ENCODE results near the gene AMACR.
"Not testable (repeated sequence)": the region's sequence is repeated elsewhere in the genome, so short reads cannot be mapped to it uniquely, and the experiment has no call there.

The AMACR gene

DNA sequence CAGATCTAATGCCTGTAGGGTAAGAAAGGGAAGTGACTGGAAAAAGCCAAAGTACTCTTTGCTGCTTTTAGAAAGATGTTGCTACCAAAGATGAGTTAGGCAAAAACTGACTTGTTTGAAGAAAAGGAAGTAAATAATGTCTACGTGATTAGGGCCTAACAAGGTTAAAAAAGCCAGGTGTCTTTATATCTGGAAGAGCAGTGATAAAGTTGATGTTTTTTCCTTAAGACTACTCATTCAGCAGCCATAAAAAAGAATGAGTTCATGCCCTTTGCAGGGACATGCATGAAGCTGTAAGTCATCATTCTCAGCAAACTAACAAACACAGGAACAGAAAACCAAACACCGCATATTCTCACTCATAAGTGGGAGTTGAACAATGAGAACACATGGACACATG, 13.5 kb upstream of the AMACR start:
- no peak overlapping the region for H3K27ac Mint-ChIP-seq
- no peak for ATAC-seq
- no peaks in the 10 kb centered on the region for H3K9me3 Mint-ChIP-seq
- H3K27me3 Mint-ChIP-seq = no peaks in the 10 kb centered on the region
- H3K4me1 Mint-ChIP-seq = no peaks in the 10 kb centered on the region
- H3K4me3 Mint-ChIP-seq = no peak overlapping the region
- H3K36me3 Mint-ChIP-seq = peaks cover 44% of the 10 kb centered on the region

DNA sequence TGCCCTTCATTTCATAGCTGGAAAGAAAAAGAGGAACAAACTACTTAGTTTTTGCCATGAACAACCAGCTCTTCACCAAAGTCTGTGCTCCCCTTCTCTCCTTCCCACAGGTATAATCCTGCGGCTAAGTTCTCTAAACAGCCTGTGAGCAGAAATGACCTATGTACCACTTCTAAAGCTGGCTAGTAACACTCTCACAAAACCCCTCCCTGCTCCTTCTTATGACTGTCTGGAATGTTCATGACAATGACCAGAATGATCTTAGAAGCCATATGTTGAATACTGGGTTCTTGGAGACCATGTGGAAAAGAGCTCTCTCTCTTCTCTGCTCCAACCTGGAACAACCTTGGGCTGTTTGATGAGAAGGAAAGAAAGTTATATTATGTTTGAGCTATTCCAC, 12.9 kb upstream of the AMACR start:
- Mint-ChIP-seq H3K27me3 (no peaks in the 10 kb centered on the region), H3K36me3 (peaks cover 38% of the 10 kb centered on the region), H3K4me1 (no peaks in the 10 kb centered on the region), H3K9me3 (no peaks in the 10 kb centered on the region), H3K4me3 (no peak overlapping the region), H3K27ac (no peak overlapping the region)
- no peak for ATAC-seq

DNA sequence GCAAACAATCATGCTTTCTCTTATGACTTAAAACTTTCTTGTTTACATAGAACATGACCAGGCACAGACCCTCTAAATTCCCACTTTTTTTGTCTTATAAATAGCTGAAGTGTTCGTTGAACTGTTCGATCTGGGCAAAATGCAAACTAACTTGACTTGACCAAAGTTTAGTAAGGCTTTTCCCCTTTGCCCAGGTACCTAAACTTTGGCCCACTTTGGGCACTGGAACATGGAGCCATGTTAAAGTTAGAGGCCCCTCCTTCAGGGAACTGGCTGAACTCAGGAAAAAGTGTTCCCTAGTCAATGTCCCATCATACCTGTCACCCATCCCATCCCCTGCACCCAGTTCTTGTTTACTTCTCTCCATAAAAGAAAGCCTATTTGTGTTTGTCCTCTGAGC, 9.4 kb upstream of the AMACR start:
- Mint-ChIP-seq H3K4me1 (no peaks in the 10 kb centered on the region), H3K36me3 (peaks cover 19% of the 10 kb centered on the region), H3K27me3 (no peaks in the 10 kb centered on the region), H3K4me3 (no peak overlapping the region), H3K9me3 (peaks cover 4% of the 10 kb centered on the region), H3K27ac (no peak overlapping the region)
- ATAC-seq = no peak

DNA sequence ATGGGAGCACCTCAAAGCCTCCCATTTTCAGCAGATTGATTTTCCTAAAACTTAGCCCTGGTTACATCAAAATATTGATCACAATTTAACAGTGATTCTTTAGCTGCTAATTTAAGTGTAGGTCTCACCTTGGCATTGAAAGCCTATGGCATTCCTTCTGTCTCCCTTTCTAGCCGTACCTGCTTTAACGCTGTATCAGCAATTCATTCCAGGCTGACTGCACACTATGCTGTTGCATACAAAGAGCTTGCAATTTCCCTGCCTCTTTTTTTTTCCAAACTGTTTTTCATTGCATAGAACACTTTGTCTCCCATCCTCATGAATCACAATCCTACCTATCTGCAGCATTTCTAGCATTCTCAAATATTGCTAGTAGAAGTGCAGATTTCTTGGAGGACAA, 8.9 kb upstream of the AMACR start:
- no peaks in the 10 kb centered on the region for H3K27me3 Mint-ChIP-seq
- no peaks in the 10 kb centered on the region for H3K4me1 Mint-ChIP-seq
- no peak overlapping the region for H3K27ac Mint-ChIP-seq
- H3K4me3 Mint-ChIP-seq = no peak overlapping the region
- H3K36me3 Mint-ChIP-seq = peaks cover 14% of the 10 kb centered on the region
- H3K9me3 Mint-ChIP-seq = peaks cover 4% of the 10 kb centered on the region
- no peak for ATAC-seq

DNA sequence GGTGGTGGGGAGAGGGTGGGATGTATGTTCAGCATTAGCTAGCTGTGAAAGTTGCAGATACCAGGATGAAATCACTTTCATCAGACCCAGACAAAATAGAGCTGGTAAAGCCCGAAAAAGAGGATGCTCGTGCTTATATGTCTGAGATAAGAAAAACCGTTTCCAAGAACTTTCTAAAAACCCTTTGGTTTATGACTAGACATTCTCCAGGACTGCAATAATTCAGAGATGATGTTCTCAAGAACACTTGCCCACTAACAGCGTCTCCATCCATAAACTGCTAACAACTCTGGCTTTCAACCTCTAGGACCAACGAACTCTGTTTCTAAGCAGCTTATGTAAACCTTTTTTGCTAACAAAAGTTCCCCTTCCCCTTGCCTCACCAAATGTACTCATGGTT, 8.4 kb upstream of the AMACR start:
- Mint-ChIP-seq H3K27me3 (no peaks in the 10 kb centered on the region), H3K36me3 (peaks cover 9% of the 10 kb centered on the region), H3K4me3 (no peak overlapping the region), H3K4me1 (no peaks in the 10 kb centered on the region), H3K27ac (no peak overlapping the region), H3K9me3 (peaks cover 4% of the 10 kb centered on the region)
- no peak for ATAC-seq

DNA sequence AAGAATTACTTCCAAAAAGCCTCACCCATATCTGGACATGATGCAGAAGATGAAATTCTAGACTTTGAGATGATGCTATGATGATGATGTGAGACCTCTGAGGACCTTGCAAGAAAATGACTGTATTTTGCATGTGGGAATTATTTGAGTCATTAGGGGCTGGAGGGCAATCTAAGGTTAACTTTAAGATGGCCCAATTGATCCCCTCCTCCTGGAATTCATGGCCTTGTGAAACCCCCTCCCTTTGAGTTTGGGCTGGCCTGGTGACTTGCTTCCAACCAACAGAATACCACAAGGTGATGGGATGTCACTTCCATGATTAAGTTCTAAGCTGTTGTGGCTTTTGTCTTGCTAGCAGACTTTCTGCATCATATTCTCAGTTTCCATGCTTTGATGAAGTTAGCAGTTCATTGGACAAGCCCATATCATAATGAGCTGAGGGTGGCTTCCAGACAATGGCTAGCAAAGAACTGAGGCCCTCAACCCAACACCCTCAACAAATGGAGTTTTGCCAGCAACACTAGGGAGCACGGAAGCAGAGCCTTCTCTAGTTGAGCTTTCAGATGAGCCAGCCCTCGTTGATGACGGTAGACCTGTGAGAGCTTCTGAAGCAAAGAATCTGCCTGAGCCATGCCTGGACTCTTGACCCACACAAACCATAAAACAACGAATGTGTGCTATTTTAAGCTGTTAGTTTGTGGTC, 7.4 kb upstream of the AMACR start:
- Mint-ChIP-seq H3K27ac (no peak overlapping the region), H3K4me3 (no peak overlapping the region), H3K9me3 (peaks cover 4% of the 10 kb centered on the region), H3K4me1 (no peaks in the 10 kb centered on the region), H3K27me3 (no peaks in the 10 kb centered on the region), H3K36me3 (no peaks in the 10 kb centered on the region)
- no peak for ATAC-seq

DNA sequence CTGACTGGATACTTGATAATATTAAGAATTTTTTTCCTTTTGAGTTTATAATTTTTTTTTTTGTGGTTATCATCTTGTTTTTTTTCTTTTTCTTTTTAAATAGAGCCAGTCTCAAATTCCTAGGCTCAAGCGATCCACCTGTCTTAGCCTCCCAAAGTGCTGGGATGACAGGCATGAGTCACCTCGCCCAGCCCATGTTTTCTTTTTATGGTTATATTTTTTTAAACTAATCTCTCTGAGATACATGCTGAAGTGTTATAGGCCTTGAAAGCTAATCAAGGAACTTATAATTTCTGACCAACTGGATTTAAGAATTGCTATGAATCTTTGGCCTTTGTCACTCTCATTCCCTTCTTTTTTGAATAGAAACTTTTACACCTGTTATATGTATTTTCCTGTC, 6.8 kb upstream of the AMACR start:
- no peaks in the 10 kb centered on the region for H3K27me3 Mint-ChIP-seq
- H3K9me3 Mint-ChIP-seq = peaks cover 4% of the 10 kb centered on the region
- no peaks in the 10 kb centered on the region for H3K36me3 Mint-ChIP-seq
- no peak overlapping the region for H3K27ac Mint-ChIP-seq
- no peak for ATAC-seq
- H3K4me3 Mint-ChIP-seq = no peak overlapping the region
- H3K4me1 Mint-ChIP-seq = peaks cover 3% of the 10 kb centered on the region

DNA sequence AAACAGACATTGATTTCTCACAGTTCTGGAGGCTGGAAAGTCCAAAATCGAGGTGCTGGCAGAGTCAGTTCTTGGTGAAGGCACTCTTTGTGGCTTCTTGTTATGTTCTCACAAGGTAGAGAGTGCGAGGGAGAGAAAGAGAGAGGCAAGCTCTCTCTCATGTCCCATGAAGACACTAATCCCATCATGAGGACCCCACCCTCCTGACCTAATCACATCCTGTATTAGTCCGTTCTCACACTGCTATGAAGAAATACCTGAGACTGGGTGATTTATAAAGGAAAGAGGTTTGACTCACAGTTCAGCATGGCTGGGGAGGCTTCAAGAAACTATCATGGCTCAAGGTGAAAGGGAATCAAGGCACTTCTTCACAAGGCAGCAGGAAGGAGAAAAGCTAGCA, 5.7 kb upstream of the AMACR start:
- Mint-ChIP-seq H3K36me3 (no peaks in the 10 kb centered on the region), H3K9me3 (peaks cover 4% of the 10 kb centered on the region), H3K4me1 (peaks cover 14% of the 10 kb centered on the region), H3K27ac (no peak overlapping the region), H3K27me3 (no peaks in the 10 kb centered on the region), H3K4me3 (no peak overlapping the region)
- ATAC-seq = no peak

DNA sequence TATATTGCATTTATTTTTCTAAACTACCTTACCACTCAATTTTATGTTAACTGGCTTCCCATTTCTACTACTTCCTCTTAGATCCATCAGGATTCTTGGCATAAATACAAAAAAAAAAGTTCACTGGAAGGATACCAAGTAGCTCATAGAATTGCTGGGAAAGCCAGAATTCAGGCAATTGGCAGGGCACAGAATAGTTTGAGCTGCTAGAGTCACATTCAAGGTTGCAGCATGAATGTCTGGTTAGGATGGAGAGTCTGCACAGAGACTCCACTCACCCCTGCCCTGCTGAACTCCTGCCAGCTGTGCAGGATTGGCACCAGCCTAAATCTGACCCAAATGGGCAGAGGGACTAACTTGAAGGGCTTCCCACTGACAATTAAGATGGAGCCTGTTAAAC, 4.9 kb upstream of the AMACR start:
- Mint-ChIP-seq H3K4me1 (peaks cover 14% of the 10 kb centered on the region), H3K9me3 (peaks cover 4% of the 10 kb centered on the region), H3K27me3 (no peaks in the 10 kb centered on the region), H3K4me3 (no peak overlapping the region), H3K27ac (no peak overlapping the region), H3K36me3 (no peaks in the 10 kb centered on the region)
- ATAC-seq = no peak

DNA sequence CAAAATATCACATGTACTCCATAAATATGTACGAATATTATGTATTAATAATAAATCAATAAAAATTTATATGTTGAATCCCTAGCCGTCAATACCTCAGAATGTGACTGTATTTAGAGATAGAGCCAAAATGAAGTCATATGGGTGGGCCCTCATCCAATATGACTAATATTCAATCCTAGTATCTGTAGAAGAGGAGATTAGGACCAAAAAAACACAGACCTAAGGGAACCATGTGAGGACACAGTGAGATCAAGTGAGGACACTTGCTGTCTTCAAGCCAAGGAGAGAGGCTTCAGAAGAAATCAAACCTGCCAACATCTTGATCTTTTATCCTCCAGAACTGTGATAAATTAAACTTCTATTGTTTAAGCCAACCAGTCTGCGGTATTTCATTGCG, 3.7 kb upstream of the AMACR start:
- H3K27ac Mint-ChIP-seq = no peak overlapping the region
- no peak overlapping the region for H3K4me3 Mint-ChIP-seq
- H3K27me3 Mint-ChIP-seq = no peaks in the 10 kb centered on the region
- H3K36me3 Mint-ChIP-seq = no peaks in the 10 kb centered on the region
- ATAC-seq = no peak
- H3K4me1 Mint-ChIP-seq = peaks cover 23% of the 10 kb centered on the region
- H3K9me3 Mint-ChIP-seq = peaks cover 4% of the 10 kb centered on the region

DNA sequence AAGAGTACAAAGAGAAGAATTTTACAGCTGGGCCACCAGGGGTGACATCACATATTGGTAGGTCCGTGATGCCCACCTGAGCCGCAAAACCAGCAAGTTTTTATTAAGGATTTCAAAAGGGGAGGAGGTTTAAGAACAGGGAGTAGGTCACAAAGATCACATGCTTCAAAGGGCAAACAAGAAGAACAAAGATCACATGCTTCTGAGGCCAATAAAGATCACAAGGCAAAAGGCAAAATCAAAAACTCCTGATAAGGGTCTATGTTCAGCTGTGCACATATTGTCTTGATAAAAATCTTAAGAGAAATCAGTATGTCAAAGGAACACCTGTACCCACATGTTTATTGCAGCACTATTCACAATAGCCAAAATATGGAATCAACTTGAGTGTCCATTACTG, 2.3 kb upstream of the AMACR start:
- H3K27me3 Mint-ChIP-seq, H3K36me3 Mint-ChIP-seq, ATAC-seq, H3K4me3 Mint-ChIP-seq, H3K27ac Mint-ChIP-seq, H3K9me3 Mint-ChIP-seq: not testable (repeated sequence)
- peaks cover 23% of the 10 kb centered on the region for H3K4me1 Mint-ChIP-seq

DNA sequence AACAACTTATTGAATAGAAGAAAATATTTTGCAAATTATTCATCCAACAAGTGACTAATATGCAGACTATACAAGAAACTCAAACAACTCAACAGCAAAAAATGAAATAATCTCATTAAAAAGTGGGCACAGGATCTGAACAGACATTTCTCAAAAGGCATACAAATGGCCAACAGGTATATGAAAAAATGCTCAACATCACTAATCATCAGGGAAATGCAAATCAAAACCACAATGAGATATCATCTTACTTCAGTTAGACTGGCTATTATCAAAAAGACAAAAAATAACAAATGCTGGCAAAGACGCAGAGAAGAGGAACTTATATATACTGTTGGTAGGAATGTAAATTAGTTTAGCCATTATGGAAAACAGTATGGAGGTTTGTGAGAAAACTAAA, 1.8 kb upstream of the AMACR start:
- Mint-ChIP-seq H3K27ac (no peak overlapping the region), H3K36me3 (no peaks in the 10 kb centered on the region), H3K4me1 (peaks cover 23% of the 10 kb centered on the region), H3K27me3 (no peaks in the 10 kb centered on the region), H3K9me3 (peaks cover 4% of the 10 kb centered on the region), H3K4me3 (no peak overlapping the region)
- ATAC-seq = no peak

DNA sequence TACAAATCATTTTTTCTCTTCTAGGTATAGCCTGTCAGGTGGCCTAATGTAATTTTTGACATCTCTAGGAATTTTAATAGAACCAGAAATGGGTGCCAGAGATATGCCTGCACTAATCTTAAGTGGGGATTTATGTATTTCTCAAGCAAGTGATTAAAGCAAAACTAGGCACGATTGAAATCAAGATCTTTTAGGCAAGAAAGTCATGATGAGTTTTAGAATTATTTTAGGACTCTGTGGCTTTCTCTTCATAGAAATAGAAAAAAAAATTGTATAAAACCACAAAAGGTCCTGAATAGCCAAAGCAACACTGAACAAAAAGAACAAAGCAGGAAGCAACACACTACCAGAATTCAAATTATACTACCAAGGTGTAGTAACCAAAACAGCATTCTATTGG, 952 bp upstream of the AMACR start:
- Mint-ChIP-seq H3K4me1 (peaks cover 23% of the 10 kb centered on the region), H3K36me3 (peaks cover 3% of the 10 kb centered on the region), H3K27ac (peak overlapping the region; percentile 88), H3K9me3 (peaks cover 3% of the 10 kb centered on the region), H3K4me3 (peak overlapping the region; percentile 86), H3K27me3 (no peaks in the 10 kb centered on the region)
- ATAC-seq = no peak

DNA sequence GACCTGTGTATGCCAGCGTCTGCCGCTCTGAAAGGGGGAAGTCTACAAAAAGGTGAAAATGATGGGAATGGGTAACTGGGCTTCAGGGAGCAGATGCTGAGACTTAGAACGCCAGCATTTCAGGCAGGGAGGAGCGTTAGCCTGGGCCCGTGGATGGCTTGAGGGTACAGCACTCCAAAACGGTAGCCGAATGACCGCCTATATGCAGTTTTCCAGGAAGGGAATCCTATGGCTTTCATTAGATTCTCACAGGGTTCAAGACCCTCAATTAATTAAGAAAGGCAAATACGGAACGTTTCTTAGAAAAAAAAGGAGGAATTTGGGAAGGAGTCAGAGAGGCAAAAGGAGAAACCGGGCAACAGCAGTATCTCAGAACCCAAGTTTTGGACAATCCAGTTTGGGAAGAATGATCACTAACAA, 639 bp downstream of the AMACR start:
- no peaks in the 10 kb centered on the region for H3K9me3 Mint-ChIP-seq
- peak overlapping the region; percentile 88 for H3K27ac Mint-ChIP-seq
- no peak for ATAC-seq
- H3K27me3 Mint-ChIP-seq = no peaks in the 10 kb centered on the region
- H3K4me1 Mint-ChIP-seq = peaks cover 23% of the 10 kb centered on the region
- peaks cover 18% of the 10 kb centered on the region for H3K36me3 Mint-ChIP-seq
- peak overlapping the region; percentile 86 for H3K4me3 Mint-ChIP-seq

DNA sequence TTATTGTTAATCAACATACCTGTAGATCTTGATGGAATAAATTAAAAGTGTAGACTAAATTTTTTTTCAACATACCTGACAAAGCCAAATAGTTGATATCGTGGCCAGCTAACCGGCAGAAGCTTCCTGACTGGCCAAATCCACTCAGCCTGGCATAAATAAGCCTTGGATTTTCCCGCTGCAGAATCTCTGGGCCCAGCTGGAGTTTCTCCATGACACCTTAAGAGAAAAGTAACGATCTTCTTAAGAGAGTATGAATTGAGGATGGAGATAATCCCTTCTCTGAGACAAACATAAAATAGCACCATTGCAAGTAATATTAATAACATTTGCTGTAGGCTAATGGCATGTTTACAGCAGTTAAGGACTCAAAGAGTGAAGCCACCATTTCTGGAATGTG, 2.2 kb downstream of the AMACR start:
- Mint-ChIP-seq H3K9me3 (no peaks in the 10 kb centered on the region), H3K27ac (no peak overlapping the region), H3K27me3 (no peaks in the 10 kb centered on the region), H3K4me1 (peaks cover 23% of the 10 kb centered on the region), H3K4me3 (no peak overlapping the region), H3K36me3 (peaks cover 18% of the 10 kb centered on the region)
- no peak for ATAC-seq

DNA sequence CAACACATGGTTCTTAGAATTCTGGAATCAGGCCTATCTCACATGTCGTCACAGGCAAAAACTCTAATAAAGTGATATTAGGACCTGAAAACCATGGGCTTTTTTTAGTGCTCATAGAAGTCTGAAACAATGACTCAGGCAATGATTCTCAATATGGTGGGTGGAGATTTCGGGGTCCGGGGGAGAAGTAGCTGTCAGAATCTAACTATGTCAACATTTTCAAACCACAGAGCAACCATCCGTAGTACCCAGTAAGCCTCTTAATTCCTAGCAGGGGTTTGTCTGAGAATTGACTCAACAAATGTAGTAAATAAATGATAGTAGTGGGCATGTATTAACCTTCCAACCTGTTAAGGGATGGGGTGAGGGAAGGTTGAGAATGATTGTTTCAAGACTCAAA, 2.6 kb downstream of the AMACR start:
- Mint-ChIP-seq H3K27ac (no peak overlapping the region), H3K36me3 (peaks cover 18% of the 10 kb centered on the region), H3K27me3 (no peaks in the 10 kb centered on the region), H3K4me1 (peaks cover 23% of the 10 kb centered on the region), H3K9me3 (no peaks in the 10 kb centered on the region), H3K4me3 (no peak overlapping the region)
- no peak for ATAC-seq

DNA sequence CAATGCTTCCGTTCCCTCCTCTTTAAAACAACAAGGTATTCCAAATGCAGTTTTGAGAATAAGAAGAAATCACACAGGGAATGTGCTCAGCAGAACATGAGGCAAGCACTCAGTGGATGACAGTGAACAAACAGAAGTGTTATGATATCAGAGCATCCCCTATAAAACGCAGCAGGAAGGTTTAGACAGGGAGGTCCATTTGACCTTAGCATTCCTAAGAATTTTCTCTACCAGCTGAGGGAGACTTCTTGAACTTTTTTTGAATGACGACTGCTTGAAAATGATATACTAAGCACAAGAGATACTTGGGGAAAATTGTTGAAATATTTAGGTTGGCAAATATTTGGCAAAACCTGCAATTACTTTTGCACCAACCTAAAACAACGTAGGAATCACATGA, 3.9 kb downstream of the AMACR start:
- H3K36me3 Mint-ChIP-seq = peaks cover 18% of the 10 kb centered on the region
- H3K4me1 Mint-ChIP-seq = peaks cover 13% of the 10 kb centered on the region
- H3K27me3 Mint-ChIP-seq = no peaks in the 10 kb centered on the region
- H3K9me3 Mint-ChIP-seq = no peaks in the 10 kb centered on the region
- H3K4me3 Mint-ChIP-seq = no peak overlapping the region
- H3K27ac Mint-ChIP-seq = no peak overlapping the region
- ATAC-seq = no peak
